NCI-H526 treated with DMSO at 0.1 percent for 48 hours (cell line): ENCODE data around the gene VASH2.

Experiments used
- DNase-seq: peaks from one replicate; lab custom pipeline; 2025; lab: John Stamatoyannopoulos, UW

The VASH2 gene

GRCh38 chr1:212930986-212931678 lies 19.2 kb upstream of the VASH2 start:
- no peak for DNase-seq

- DNase-seq = no peak
Measured at GRCh38 chr1:212933815-212934471, 16.4 kb upstream of the VASH2 start.

- DNase-seq = no peak
Measured at GRCh38 chr1:212935387-212935981, 14.9 kb upstream of the VASH2 start.

- no peak for DNase-seq
Measured at GRCh38 chr1:212937034-212937433, 13.3 kb upstream of the VASH2 start.

GRCh38 chr1:212938846-212939245 lies 11.5 kb upstream of the VASH2 start:
- DNase-seq = no peak

- no peak for DNase-seq
Measured at GRCh38 chr1:212941452-212941851, 8.9 kb upstream of the VASH2 start.

GRCh38 chr1:212942679-212943392 lies 7.5 kb upstream of the VASH2 start:
- DNase-seq = no peak

GRCh38 chr1:212943393-212943710 lies 7.0 kb upstream of the VASH2 start:
- no peak for DNase-seq

- DNase-seq = no peak
Measured at GRCh38 chr1:212944229-212944901, 6.0 kb upstream of the VASH2 start.

GRCh38 chr1:212945056-212945455 lies 5.3 kb upstream of the VASH2 start:
- no peak for DNase-seq

GRCh38 chr1:212945463-212946160 lies 4.7 kb upstream of the VASH2 start:
- DNase-seq = no peak

GRCh38 chr1:212946872-212947271 lies 3.5 kb upstream of the VASH2 start:
- no peak for DNase-seq

- no peak for DNase-seq
Measured at GRCh38 chr1:212949771-212950170, 570 bp upstream of the VASH2 start.

- DNase-seq = no peak
Measured at GRCh38 chr1:212951126-212951946, 995 bp downstream of the VASH2 start.

- no peak for DNase-seq
Measured at GRCh38 chr1:212951947-212952640, 1.8 kb downstream of the VASH2 start.

GRCh38 chr1:212952641-212952976 lies 2.3 kb downstream of the VASH2 start:
- DNase-seq = no peak

- DNase-seq = no peak
Measured at GRCh38 chr1:212953321-212953720, 3.0 kb downstream of the VASH2 start.

GRCh38 chr1:212954514-212954913 lies 4.2 kb downstream of the VASH2 start:
- DNase-seq = no peak

GRCh38 chr1:212955098-212955497 lies 4.8 kb downstream of the VASH2 start:
- no peak for DNase-seq

- DNase-seq = no peak
Measured at GRCh38 chr1:212955961-212956620, 5.8 kb downstream of the VASH2 start.
